ENCODE measurements around the gene MRPL3.

GRCh38 chr3:131447349-131447748 is 55.4 kb downstream of the MRPL3 start:
- TF ChIP-seq FOXP2 (optimal IDR thresholded peaks at IDR 0.05; ENCODE audit: control extremely low read depth, extremely low read length, insufficient read depth) (no peak), EZH2 (IDR thresholded peaks at IDR 0.05) (no peak), POLR2AphosphoS5 (IDR thresholded peaks at IDR 0.05; ENCODE audit: borderline replicate concordance, low read depth, low read length) (no peak)
